ENCODE data around the gene ADAM12.

ADAM12 gene

DNA sequence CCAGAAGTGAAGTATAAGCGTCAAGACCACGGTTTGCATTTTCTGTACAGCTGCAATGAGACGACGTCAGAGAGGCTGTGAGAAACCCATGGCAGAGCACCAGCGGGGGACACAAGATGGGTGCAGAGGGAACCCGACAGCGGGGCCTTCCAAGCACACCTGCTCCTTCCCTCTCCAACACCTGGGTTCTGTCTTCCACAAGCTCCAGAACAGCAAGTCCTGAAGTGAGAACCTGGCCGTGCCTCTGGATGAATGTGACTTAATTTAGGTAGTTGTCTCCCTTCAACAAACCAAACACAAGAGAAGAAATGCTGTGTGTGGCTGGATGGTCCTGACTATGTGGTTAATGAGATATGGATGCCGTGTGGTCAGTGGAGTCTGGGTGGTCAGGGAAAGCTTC lies 76.1 kb downstream of the ADAM12 start:
- DNase-seq, result no peak

DNA sequence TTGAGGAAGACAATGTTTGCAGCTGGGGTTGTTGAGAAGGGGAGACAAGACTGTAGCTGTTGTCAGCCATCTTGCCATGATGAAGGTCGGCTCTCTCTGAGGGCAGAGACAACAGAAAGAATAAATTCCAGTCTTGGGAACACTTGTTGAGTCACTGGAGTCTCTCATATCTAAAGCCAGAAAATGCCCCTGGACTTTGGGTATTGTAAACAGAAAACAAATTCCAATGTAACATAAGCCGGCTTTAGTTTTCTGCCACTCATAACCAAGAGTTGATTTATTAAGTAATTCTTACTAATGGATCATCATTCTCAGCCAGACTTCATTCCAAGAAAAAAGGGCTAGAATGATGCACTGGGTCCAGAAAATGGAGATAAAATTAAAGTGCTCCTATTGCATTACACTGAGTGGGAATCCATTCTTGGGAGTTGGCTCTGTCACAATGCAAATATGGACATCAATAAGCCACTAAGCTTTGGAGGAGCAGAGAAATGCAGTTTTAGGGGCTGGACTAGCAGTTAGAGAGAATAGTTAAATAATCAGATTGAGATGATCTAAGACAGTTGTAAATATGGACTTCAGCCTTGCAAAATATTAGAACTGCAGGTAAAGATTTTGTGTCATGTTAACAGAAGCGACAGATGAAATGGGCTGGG lies 78.9 kb downstream of the ADAM12 start:
- no peak for DNase-seq

DNA sequence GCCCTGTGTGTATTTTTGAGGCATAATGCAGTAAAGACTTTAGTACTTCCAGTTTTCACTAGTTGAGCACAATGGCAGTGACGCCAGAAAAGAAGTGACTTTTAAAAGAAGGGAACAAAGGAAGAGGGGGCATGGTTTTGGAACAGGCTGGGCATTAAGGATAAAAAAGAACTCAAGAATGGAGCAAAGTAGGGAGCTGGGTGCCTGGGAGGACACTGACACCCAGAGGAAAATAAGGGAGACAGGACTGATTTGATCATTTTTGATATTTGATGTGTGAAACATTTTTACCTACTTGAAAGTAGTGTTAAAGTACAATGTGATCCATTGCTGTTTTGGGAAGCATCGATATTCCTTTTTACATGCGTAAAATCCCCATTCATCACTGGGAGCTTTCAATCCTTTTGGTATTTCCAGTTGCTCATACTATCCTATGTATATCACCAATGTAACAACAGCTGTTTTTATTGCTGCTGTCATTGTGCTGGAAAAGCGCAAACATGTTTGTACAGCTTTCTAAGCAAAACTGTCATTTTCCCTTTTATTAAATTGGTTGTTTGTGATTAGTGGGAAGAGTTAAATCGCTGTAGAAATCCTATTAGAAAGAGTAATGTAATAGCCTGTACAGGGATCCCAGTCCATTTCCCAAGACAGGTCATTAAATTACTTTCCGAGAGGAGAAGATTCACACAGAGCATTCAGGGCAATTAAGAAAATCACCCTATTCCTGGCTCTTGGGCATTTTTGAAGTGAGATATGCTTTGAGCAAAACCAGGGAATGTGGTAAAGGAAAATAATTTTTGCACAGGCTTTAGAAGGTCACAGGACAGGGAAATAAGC lies 85.2 kb downstream of the ADAM12 start:
- no peak for DNase-seq

DNA sequence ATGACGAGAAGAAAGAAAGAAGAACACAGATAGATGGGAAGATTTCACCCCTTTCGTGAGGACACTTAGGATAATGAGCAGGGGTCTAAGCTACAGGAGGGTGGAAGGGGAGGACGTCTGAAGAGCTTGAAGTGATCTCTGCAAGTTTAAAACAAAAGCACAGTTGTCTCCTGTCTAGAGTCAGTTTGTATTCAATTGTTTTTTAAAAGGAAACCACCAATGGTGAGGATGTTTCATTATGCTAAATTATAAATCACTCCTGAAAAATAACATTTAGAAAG lies 85.9 kb downstream of the ADAM12 start:
- no peak for DNase-seq

- DNase-seq, result no peak
Observed at GRCh38 chr10:126301701-126302475, 86.4 kb downstream of the ADAM12 start.

- DNase-seq, result no peak
Observed at GRCh38 chr10:126294451-126294850, 93.8 kb downstream of the ADAM12 start.

DNA sequence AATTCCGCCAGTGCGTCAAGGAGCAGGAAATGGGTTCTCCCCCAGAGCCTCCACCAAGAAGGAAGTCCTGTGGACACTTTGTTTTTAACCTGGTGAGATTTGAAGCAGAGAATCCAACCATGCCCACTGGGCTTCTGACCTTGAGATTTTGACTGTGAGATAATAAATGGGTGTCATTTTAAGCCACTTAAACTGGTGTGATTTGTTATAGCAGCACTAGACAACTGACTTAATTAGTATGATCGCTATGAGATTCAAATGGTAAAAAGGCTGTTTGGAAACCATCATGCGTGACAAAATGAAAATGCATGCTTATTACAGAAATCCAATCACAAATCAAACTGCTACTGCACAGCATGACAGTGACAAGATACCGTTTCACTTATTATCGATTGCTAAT lies 98.0 kb downstream of the ADAM12 start:
- no peak for DNase-seq

- no peak for DNase-seq
Observed at GRCh38 chr10:126288547-126289493, 99.5 kb downstream of the ADAM12 start.

DNA sequence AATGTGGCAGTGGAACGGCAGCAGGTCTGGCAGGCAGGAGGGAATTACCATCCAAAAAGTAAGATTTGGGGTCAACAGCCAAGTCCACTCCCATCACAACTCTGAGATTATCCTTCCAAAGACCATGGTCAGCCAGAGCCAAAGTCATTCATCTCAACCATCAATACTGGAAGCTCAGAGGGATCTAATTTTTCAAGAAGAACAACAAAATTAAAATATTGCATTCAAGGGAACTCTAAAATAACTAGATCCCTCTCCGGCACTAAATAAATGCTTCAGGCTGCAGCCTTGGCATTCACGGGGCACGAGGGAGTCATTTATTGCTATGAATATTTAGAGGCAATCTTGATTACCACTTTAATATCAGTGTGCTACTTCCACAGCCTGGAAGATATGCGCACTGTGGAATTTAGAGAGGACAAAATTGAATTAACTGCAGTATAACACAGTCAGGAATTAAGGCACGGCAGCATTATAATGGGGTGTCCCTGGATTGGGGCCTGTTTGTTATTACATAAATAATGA lies 102.0 kb downstream of the ADAM12 start:
- no peak for DNase-seq

GRCh38 chr10:126283307-126283706 lies 105.0 kb downstream of the ADAM12 start:
- DNase-seq, result no peak

- no peak for DNase-seq
Observed at GRCh38 chr10:126278851-126279250, 109.4 kb downstream of the ADAM12 start.

DNA sequence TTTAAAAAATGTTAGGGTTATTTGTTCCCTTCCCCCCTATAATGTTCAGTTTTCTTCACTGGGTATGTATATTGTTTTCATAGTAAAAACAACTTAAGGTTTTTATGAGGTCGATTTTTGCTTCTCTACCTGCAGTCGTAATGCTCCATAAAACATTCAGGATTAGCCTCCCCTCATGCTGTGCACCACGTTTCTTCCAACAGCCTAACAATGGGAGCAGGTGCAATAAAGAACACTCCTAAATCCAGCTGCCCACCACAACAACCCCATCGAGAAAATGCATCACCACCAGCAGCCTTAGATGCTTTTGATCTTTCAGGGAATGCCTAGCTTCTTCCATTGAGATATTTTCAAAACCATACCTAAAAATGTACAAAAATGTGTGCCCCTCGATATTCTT lies 111.1 kb downstream of the ADAM12 start:
- no peak for DNase-seq

DNA sequence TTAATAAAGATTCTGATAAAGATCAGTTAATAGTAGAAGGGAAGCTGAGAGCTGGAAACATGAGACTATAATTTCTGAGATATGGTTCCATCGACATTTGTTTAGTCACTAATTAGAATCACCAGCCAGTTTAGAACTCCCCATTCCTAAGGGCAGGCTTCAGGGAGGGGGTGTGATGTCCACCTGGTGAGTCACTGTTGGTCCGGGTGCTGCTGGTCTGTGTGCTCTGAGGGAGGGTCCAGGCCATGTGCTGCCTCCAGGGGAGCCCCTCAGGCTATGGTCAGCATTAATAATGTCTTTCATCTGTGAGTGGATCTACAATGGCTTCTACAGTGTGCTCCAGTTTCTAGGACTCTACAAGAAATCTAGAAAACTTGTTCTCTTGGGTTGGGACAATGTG lies 115.8 kb downstream of the ADAM12 start:
- no peak for DNase-seq

- no peak for DNase-seq
Observed at GRCh38 chr10:126270111-126270510, 118.2 kb downstream of the ADAM12 start.

- DNase-seq, result no peak
Observed at GRCh38 chr10:126268013-126268920, 120.0 kb downstream of the ADAM12 start.

GRCh38 chr10:126264102-126265018 lies 123.9 kb downstream of the ADAM12 start:
- DNase-seq, result no peak

GRCh38 chr10:126263006-126263676 lies 125.1 kb downstream of the ADAM12 start:
- no peak for DNase-seq

- no peak for DNase-seq
Observed at GRCh38 chr10:126262233-126262838, 125.9 kb downstream of the ADAM12 start.

All from activated CD4-positive, alpha-beta T cell treated with anti-CD3 and anti-CD28 coated beads, Interleukin-2, amount 50 U/mL, for 48 hours (primary cell).